ENCODE results near the gene SMARCC2.

SMARCC2 gene

GRCh38 chr12:56231184-56231582 lies 41.9 kb upstream of the SMARCC2 start:
- no peak for TF ChIP-seq FOXP2 (optimal IDR thresholded peaks at IDR 0.05; ENCODE audit: borderline replicate concordance, extremely low read depth, extremely low read length, insufficient read depth)
- no peak for TF ChIP-seq POLR2AphosphoS5 (IDR thresholded peaks at IDR 0.05; ENCODE audit: low read depth, low read length)
- no peak for TF ChIP-seq SIN3A (IDR thresholded peaks at IDR 0.05; ENCODE audit: borderline replicate concordance, insufficient read depth, low read length)
- no peak for TF ChIP-seq REST (IDR thresholded peaks at IDR 0.05; ENCODE audit: insufficient read depth in 1 of 2, low read depth in 2 of 2, low read length in 2 of 2)
- TF ChIP-seq TAF1 (IDR thresholded peaks at IDR 0.05; ENCODE audit: borderline replicate concordance, insufficient read depth, low read length) = no peak

GRCh38 chr12:56230432-56231183 lies 41.3 kb upstream of the SMARCC2 start:
- TF ChIP-seq REST (IDR thresholded peaks at IDR 0.05; ENCODE audit: insufficient read depth in 1 of 2, low read depth in 2 of 2, low read length in 2 of 2) (no peak), FOXP2 (optimal IDR thresholded peaks at IDR 0.05; ENCODE audit: borderline replicate concordance, extremely low read depth, extremely low read length, insufficient read depth) (no peak)

GRCh38 chr12:56229916-56230431 lies 40.7 kb upstream of the SMARCC2 start, which contains the start of gene SLC39A5:
TSS of gene SLC39A5 (plus strand) at chr12:56230051. CDS start at chr12:56231275, 1,224 bp downstream.
- no peak for TF ChIP-seq FOXP2 (optimal IDR thresholded peaks at IDR 0.05; ENCODE audit: borderline replicate concordance, extremely low read depth, extremely low read length, insufficient read depth)
- TF ChIP-seq TAF1 (IDR thresholded peaks at IDR 0.05; ENCODE audit: borderline replicate concordance, insufficient read depth, low read length) = no peak
- TF ChIP-seq REST (IDR thresholded peaks at IDR 0.05; ENCODE audit: insufficient read depth in 1 of 2, low read depth in 2 of 2, low read length in 2 of 2) = no peak
- TF ChIP-seq SIN3A (IDR thresholded peaks at IDR 0.05; ENCODE audit: borderline replicate concordance, insufficient read depth, low read length) = no peak
- TF ChIP-seq POLR2AphosphoS5 (IDR thresholded peaks at IDR 0.05; ENCODE audit: low read depth, low read length) = no peak

GRCh38 chr12:56229082-56229481 lies 39.8 kb upstream of the SMARCC2 start:
- no peak for TF ChIP-seq FOXP2 (optimal IDR thresholded peaks at IDR 0.05; ENCODE audit: borderline replicate concordance, extremely low read depth, extremely low read length, insufficient read depth)
- TF ChIP-seq POLR2AphosphoS5 (IDR thresholded peaks at IDR 0.05; ENCODE audit: low read depth, low read length) = no peak
- TF ChIP-seq TAF1 (IDR thresholded peaks at IDR 0.05; ENCODE audit: borderline replicate concordance, insufficient read depth, low read length) = no peak
- no peak for TF ChIP-seq SIN3A (IDR thresholded peaks at IDR 0.05; ENCODE audit: borderline replicate concordance, insufficient read depth, low read length)
- no peak for TF ChIP-seq REST (IDR thresholded peaks at IDR 0.05; ENCODE audit: insufficient read depth in 1 of 2, low read depth in 2 of 2, low read length in 2 of 2)
